HuH-7.5 (cell line): ENCODE measurements around the gene EYA3.

ENCODE experiments used
- DNase-seq: peaks from one replicate; pipeline ENCODE4 v3.0.0; 2011; ENCODE audit warnings: low spot score

EYA3 gene

DNA sequence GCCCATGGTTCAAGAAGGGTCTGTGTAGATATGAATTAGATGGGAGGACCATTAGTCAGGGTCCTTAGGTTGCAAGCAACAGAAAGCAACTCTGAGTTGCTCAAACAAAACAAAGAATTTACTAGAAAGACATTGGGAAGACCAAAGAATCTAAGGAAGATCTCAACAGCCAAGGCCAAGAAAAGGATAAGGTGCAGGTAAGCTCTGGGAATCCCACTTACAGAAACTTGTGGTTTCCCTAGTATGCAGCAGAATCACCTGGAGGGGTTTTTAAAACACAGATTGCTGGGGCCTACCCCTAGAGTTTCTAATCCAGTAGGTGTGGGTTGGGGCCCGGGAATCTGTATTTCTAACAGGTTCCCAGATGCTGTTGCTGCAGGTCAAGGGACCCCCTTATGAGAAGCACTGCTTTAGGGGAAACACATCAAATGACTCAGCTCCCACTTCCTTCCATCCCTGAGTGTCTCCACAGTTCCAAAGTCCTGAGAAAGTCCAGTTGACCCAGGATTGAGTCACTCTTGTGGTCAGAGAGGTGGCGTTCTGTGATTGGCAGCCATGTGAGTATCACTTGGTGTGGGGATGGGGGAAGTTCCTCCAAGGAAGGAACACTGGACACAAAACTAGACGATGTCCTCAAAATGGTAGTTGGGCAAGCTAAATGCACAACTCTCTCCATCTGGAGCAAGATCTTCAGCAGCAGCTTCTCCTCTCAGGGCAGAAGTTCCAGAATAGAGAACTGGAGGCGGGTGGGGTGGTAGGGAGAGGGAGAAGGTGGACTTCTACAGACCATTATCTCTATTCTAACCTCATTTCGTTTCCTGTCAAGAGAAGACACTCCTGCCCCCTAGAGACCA, 24.2 kb upstream of the EYA3 start:
- DNase-seq, result no peak

- no peak for DNase-seq
These were observed 22.7 kb upstream of the EYA3 start for GRCh38 chr1:28111157-28111556.

GRCh38 chr1:28110555-28110954, 22.1 kb upstream of the EYA3 start:
- no peak for DNase-seq

- DNase-seq, result no peak
These were observed 21.2 kb upstream of the EYA3 start for GRCh38 chr1:28109639-28110038.

DNA sequence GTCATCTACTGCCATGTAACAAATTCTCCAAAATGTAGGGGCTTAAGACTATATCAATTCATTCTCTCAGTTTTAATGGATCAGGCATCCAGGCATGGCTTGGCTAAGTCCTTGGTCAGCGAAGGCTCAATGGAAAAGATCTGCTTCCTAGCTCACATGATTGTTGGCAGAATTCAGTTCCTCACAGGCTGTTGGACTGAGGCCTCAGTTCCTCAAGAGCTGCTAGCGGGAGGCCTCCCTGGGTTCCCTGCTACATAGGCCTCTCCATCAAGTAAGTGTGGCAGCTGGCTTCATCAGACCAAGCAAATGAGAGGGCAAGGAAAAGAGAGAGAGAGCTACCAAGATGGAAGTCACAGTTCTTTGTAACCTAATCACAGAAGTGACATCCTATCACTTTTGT, 19.6 kb upstream of the EYA3 start:
- DNase-seq, result no peak

GRCh38 chr1:28104866-28105467, 16.6 kb upstream of the EYA3 start:
- peak; percentile 37 for DNase-seq

DNA sequence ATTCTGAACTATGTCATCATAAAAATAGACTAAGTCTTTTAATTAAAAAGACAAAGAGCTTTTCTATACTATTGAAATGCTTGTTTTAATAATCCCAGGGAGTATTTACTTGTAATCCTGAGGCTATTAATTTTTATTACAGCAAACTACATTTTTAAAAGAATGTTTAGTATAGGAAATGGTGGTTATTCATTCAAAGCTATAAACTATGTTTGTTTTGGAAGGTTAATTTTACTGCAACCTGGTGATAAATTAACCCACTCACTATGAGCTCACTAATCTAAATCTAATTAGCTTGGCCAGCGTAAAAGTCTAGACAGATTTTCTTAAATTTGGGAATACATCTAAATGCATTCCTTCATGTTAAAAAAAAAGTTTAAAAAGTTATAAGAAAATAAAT, 13.8 kb upstream of the EYA3 start:
- no peak for DNase-seq

GRCh38 chr1:28099050-28099769, 10.8 kb upstream of the EYA3 start:
- DNase-seq, result no peak

DNA sequence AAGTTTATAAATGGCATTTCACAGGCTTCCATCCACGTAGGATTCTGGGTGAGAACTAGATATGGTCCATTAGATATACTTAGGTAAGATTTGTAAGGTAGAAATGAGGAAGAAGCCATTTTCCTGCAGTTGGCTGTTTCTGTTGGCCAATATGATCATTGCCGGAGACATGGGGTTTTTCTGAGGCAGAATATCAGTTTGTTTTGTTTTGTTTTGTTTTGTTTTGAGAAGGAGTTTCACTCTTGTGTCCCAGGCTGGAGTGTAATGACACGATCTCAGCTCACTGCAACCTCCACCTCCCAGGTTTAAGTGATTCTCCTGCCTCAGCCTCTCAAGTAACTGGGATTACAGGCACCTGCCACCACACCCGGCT, 8.7 kb upstream of the EYA3 start:
- DNase-seq, result no peak

DNA sequence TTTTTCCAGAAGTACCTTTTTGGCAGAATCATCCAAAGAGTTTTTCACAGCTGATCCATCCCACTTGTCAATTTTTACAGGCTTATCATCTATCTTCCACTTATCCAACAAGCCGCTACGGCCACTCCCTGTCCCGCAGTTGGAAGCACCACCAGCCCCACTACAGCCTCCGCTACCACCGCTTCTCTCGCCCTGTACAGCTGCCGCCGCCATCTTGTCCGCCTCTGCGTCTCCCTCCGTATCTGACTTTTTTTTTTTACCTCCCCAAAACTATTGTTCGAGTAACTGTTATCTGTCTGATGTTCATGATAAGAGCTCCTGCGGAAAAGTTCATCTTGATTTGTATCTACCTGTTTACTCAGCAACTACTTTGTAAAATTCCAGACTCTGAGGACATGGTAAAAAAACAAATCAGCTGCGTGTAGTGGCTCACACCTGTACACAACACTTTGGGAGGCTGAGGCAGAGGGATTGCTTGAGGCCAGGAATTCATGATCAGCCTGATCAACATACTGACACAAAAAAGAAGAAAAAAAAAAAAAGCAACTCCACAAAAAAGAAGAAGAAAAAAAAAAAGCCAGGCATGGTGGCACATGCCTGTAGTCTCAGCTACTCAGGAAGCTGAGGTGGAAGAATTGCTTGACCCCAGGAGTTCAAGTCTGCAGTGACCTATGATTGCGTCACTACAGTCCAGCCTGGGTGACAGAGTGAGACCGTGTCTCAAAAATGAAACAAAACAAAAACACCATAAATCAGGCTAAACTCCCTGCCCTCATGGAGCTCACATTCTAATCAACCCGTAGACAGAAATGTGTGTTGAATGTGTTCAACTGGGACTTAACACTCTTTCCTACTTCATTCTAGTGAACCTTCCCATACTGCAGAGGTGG, 8.0 kb upstream of the EYA3 start:
- no peak for DNase-seq

DNA sequence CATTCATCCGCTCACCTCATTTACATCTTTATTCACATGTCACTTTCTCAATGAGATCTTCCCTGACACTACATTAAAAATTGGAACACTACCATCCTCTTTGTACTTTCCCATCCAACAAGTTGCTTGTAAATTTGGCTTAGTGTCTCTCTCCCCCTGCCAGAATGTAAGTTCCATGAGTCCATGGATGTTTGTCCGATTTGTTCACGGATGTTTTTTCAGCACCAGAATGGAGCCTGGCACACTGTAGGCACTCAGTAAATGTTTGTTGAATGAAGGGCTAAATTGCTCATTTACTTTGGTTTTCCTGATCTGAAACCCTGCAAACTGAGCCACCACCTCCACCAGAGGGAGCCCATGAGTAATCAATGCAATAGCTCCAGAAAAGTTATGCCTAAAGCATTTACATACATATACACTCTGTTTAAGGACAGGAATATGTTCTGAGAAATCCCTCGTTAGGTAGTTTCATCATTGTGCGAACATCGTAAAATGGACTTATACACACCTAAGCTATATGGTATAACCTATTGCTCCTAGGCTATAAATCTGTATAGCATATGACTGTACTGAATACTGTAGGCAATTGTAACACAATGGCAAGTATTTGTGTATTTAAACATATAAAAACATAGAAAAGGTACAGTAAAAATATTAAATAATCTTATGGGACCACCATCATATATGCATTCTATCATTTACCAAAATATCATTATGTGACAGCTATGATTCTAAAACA, 2.8 kb upstream of the EYA3 start:
- DNase-seq, result peak; percentile 47

GRCh38 chr1:28087614-28088167, 719 bp downstream of the EYA3 start:
- DNase-seq, result no peak

DNA sequence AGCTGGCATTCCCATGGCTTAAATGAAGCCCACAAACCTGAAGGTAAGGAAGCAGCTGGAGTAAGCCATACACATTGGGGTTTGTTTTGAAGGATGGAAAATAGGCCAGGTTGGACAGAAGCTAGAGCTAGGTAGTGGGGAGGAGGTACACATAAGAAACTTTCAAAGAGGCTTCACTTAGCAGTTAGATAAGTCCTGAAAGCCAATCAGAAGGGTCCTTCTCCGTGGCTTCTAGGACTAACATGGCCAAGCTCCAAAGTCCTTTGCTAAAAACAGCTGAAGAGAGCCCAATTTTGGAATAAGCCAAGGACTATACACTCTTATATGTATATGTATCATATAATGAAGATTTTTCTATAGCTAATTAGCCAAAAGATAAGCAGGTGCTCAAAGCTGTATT, 1.8 kb downstream of the EYA3 start:
- DNase-seq, result no peak

- no peak for DNase-seq
These were observed 3.3 kb downstream of the EYA3 start for GRCh38 chr1:28085129-28085528.

DNA sequence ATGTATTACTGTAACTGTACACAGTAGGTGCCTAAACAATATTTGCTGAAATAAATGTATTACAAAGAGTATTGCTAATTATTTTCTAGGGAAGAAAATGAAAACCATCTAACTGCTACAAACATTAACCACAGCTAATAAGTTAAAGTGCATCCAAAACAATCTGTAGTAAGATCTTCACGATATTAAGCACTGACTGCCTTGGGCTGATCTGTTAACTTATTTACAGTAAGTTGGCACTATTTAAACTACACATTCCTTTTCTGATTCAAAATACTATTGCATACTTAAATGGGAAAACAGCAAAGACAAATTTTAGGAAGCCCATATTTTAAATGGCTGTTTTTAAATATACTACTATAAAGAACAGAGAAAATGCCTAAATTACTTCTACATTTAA, 4.5 kb downstream of the EYA3 start:
- DNase-seq, result no peak

DNA sequence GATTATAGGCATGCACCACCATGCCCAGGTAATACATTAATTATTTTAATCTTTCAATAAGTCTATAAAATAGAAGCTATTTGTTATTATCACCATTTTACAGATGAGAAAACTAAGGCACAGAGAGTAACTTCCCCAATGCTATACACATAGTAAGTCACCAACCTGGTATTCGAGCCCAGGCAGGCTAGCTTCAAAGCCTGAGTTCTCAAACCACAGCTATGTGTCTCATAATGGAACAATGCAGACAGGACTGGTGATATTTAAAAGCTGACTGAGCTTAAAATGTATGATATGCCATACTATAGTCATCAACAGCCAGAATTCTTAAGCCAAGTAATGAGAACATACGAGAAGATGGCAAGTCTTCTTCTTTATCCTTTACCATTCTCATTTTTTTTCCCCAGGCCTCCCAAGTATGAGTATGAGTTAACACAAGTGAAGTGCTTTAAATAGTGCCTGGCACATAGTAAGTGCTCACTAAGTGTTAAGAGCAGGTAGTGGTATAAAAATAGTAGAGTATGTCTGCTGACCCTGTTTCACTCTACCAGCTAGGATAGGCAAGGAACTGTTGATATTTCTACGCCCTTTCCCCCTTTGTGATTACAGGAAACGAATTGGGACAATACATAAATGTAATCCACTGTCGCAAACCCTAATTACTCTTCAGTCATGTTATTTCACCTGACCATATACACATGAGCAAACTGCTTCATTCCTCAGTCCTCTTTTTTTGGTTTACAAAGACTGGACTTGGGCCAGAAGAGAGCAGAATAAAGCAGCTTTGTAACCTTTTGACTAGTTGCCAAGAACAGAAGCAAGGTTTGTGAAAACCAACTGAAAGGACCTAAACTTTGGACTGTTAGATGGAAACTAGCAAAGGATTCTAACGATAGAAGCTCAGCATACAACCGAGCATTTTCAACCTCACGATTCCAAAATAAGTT, 9.5 kb downstream of the EYA3 start:
- no peak for DNase-seq

GRCh38 chr1:28078262-28078661, 10.1 kb downstream of the EYA3 start:
- DNase-seq, result no peak

DNA sequence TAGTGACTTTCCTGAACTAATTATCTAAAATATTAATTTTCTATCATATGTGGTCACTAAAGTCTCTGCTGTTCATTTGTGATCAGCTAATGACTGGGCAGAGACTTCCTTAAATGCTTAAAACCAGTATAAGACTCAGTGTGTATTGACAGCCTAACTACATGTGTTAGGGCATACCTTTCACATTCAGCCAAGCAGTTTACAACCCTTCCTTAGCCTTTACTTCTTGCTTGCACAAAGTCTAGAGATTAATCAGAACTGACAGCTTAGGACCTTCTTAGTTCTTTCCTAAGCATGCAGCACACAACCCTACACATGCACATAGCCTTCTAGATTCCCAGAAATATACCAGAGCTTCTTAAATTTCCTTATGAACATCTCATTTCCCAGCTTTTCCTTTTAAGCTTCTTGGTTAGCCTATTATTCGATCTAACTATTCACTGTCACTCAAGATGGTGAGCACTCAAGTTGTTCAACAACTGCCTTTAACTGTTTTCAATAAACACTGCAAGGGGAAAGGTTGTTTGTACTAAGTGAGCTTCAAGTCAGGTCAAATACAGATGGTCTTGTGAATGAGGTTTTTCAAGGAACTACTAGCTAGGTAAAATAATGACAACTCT, 13.4 kb downstream of the EYA3 start:
- no peak for DNase-seq

DNA sequence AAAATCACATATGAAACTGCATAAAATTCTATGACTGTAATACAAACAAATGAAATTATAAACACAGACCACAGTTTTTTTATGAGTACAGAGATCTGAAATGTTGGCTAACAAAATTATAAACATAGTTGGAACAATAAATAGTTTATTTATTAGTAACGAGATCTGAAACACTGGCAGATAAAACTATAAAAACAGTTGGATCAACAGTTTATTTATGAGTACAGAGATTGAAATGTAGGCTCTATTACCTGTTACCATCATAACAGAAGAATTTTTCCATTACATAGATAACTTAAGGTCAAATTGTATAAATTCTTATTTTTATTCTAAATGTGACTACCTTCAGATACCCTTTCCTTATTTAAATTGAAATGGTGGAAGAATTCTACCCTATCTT, 14.5 kb downstream of the EYA3 start:
- DNase-seq, result no peak

GRCh38 chr1:28071813-28072212, 16.6 kb downstream of the EYA3 start:
- DNase-seq, result no peak
